Pancreas (tissue), 10 donors: Measurements from ENCODE around the gene SMYD3. TPM values are rescaled to one million over a fixed set of nuclear protein-coding genes. Genes with fewer than 3 reads are reported as not detected.

Experiments
- ATAC-seq, 4 donors: fragments of 200-7000 bp; cut with Tn5 transposase; one replicate each; pipeline versions ENCODE4 v1.8.0 to v1.9.1; 2020; ENCODE audit warnings: mild to moderate bottlenecking in 4 of 4, moderate library complexity in 4 of 4
- DNase-seq, 6 donors: peaks; one replicate each; pipeline ENCODE4 v3.0.0-alpha.2; 2020
- FAIRE-seq: peaks from 2 replicates; lab custom pipeline; 2012; peaks lifted over from hg19 to GRCh38; lab: Jason Lieb, UNC
- H3K27ac ChIP-seq, 4 donors: fragments of 200-600 bp; sonication (generic); 1 replicate in 3 of 4; 2 replicates in 1 of 4; pipeline versions ENCODE4 v1.5.0 to v1.8.0; 2020
- H3K27me3 ChIP-seq, 4 donors: fragments of 200-600 bp; one replicate each; pipeline ENCODE4 v1.8.0; 2021
- H3K36me3 ChIP-seq, 3 donors: fragments of 200-600 bp; sonication (generic) in 1 of 3; one replicate each; pipeline versions ENCODE4 v1.5.0 to v1.8.0; 2020 to 2021
- H3K4me1 ChIP-seq, 3 donors: fragments of 200-600 bp; one replicate each; pipeline ENCODE4 v1.8.0; 2021
- H3K4me3 ChIP-seq, 4 donors: fragments of 200-600 bp; sonication (generic) in 2 of 4; one replicate each; pipeline versions ENCODE4 v1.5.0 to v1.8.0; 2020 to 2021
- H3K9me3 ChIP-seq, 4 donors: fragments of 200-600 bp; one replicate each; pipeline ENCODE4 v1.8.0; 2021
- WGBS, 2 donors: extraction: QIAGEN DNeasy Blood & Tissue Kit; methylation state at CpG; one replicate each; pipeline ENCODE4 v1.1.7; 2013; 5-methylcytosine and 5-hydroxymethylcytosine counted together
- intact Hi-C, 3 donors: fragments of 100-400 bp; cut with DNase I; formaldehyde crosslinking; loops; one replicate each; pipeline versions ENCODE4 v1.11.1 to v1.14.2; 2022
- polyA plus RNA-seq, 2 donors: library from polyadenylated mRNA; stranded (reverse); fragments of 200-250 nt; gene quantifications; one replicate each; pipeline ENCODE4 v1.2.3, GENCODE V29; 2013
- total RNA-seq, 6 donors: library from RNA; stranded (reverse); fragmentation: NEBNext Ultra II Directional in 4 of 6; extraction: Animal tissue kit (Norgen Biotek cat#: 25700) in 4 of 6; gene quantifications; one replicate each; pipeline versions ENCODE4 v1.2.1 to v1.2.4, GENCODE V29; 2021 to 2023
- TF ChIP-seq, protein P1 (sequence below), 4 donors: fragments of 200-600 bp; sonication (generic) in 3 of 4; IDR thresholded peaks; one replicate each; pipeline versions ENCODE4 v1.5.0 to v1.8.0; 2021; ENCODE audit warnings: antibody characterized with exemption in 4 of 4
- donor health status: healthy with polysubstance abuse.
- donor health status: DM: no; HTN: no; CAD: no; lungs with moderate emphysema.
- donor health status: DM: no; HTN: no; CAD: no.
- donor health status: control.
- donor health status: control.
- donor health status: Bipolar disorder and iron deficiency.
- donor health status: DM: yes; HTN: yes; CAD: no.
- donor health status: DM: no; HTN: no; CAD: no.
- donor health status: DM: no; HTN: no; CAD: no.
- donor health status: DM: yes; HTN: yes; CAD: no.

SMYD3 gene
- total and polyA plus RNA-seq, 8 donors: 4.6 to 10.5 (median 6.7) TPM

DNA sequence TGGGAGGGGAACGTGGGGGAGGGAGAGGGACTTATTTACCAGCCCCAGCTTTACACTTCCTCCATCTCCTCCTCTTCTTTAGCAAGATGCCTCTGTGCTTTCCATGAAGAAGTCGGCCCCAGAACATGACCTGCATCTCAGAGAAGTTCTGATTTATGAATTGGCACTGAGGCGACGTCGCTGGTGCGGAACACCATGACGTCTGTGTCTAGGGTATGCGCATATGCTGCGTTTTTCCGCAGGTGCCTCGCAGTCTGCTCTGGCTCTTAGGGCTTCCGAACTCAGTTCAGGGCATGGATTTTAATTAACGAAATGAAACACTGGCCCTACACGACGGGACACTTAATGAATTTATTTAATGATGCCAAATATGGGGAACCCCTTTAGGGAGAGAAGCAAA, 510.3 kb downstream of the SMYD3 start:
- 86 to 89% methylated on average over 15 of the region's 15 CpGs for WGBS, 2 donors
- intact Hi-C loops: no loop called here
- TF ChIP-seq, protein P1, sequence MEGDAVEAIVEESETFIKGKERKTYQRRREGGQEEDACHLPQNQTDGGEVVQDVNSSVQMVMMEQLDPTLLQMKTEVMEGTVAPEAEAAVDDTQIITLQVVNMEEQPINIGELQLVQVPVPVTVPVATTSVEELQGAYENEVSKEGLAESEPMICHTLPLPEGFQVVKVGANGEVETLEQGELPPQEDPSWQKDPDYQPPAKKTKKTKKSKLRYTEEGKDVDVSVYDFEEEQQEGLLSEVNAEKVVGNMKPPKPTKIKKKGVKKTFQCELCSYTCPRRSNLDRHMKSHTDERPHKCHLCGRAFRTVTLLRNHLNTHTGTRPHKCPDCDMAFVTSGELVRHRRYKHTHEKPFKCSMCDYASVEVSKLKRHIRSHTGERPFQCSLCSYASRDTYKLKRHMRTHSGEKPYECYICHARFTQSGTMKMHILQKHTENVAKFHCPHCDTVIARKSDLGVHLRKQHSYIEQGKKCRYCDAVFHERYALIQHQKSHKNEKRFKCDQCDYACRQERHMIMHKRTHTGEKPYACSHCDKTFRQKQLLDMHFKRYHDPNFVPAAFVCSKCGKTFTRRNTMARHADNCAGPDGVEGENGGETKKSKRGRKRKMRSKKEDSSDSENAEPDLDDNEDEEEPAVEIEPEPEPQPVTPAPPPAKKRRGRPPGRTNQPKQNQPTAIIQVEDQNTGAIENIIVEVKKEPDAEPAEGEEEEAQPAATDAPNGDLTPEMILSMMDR (IDR thresholded peaks at IDR 0.05): no peak
- ATAC-seq (no peak), FAIRE-seq (no peak), DNase-seq (no peak)
- H3K4me3 ChIP-seq: no peak overlapping the region
- H3K4me1 ChIP-seq: no peaks in the 10 kb centered on the region
- H3K27me3 ChIP-seq: no peaks in the 10 kb centered on the region
- no peak overlapping the region for H3K27ac ChIP-seq
- H3K36me3 ChIP-seq: no peaks in the 10 kb centered on the region
- no peaks in the 10 kb centered on the region for H3K9me3 ChIP-seq

DNA sequence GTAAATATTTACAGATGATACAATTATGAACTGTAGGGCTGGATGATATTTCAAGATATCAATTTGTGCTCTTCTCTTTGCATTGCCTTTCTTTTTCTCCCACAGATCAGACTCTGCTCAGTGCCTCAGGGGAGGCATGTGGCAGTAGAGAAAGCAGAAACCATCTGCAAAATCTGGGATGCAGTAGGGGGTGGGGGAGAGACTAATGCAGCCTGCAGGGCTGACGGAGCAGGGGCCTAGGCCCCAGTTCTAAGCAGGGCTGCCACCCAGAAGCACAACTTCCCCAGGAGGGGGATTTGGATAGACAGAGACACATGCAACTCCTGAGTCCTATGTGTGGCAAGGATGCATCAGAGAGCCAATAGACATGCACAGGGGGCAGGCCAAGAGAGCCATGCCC, 511.6 kb downstream of the SMYD3 start:
- ATAC-seq: no peak
- 89 to 93% methylated on average over 1 of the region's 1 CpG for WGBS, 2 donors
- Histone ChIP-seq H3K36me3 (no peaks in the 10 kb centered on the region), H3K9me3 (no peaks in the 10 kb centered on the region), H3K27me3 (no peaks in the 10 kb centered on the region), H3K27ac (no peak overlapping the region), H3K4me3 (no peak overlapping the region), H3K4me1 (peaks cover 0 to 4% (median 0%) of the 10 kb centered on the region in 3 donors)
- DNase-seq: no peak
- intact Hi-C loops: no loop called here
- FAIRE-seq: no peak
- TF ChIP-seq, protein P1 (IDR thresholded peaks at IDR 0.05): no peak

DNA sequence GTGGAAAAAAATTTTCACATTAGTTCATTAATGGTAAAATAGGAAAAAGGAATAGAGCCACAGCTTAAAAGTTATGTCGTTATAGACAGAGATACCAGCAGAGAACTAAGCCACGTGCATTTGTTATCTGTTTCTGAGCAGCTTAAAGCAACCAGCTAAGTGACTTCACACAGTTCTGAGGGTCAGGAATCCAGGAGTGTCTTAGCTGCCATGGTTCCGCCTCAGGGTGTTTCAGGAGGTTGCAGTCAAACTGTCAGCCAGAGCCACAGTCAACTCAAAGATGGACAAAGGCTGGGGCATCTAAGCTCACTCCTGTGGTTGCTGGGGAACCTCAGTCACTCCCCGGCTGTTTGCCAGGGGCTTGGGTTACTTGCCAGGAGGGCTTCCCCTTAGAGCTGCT, 515.8 kb downstream of the SMYD3 start:
- ATAC-seq: no peak
- FAIRE-seq: no peak
- Histone ChIP-seq H3K4me3 (no peak overlapping the region), H3K4me1 (peaks cover 0 to 5% (median 0%) of the 10 kb centered on the region in 3 donors), H3K9me3 (no peaks in the 10 kb centered on the region), H3K27me3 (no peaks in the 10 kb centered on the region), H3K27ac (no peak overlapping the region), H3K36me3 (no peaks in the 10 kb centered on the region)
- intact Hi-C loops: no loop called here
- WGBS, 2 donors: 63 to 75% methylated on average over 4 of the region's 4 CpGs
- TF ChIP-seq, protein P1 (IDR thresholded peaks at IDR 0.05): no peak
- DNase-seq: no peak

DNA sequence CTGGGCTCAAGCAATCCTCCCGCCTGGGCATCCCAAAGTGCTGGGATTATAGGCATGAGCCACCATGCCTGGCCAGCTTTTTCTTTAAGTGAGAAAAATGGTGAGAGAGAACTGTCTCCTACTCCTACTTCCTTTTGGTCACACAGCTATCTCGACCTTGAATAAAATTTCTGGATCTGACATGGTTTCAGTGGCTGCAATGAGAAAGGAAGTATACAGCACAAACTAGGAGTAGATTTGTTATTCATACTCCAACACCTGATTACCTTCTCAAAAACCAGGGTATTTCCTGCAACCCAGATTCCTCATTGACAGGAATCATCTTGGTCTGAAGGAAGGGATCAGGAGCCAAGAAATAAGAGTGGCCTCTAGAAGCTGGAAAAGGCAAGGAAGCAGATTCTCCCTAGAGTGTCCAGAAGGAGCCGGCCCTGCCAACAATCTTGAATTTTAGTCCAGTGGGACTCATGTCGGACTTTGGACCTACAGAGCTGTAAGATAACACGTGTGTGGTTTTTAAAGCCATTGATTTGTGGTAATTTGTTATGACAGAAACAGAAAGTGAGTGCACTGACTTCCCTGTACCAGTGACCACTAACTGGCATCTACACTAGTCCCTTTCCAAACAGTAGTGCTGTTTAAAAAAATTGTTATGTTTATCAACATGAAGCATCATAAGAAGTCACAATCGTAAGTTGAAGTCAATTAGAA, 516.6 kb downstream of the SMYD3 start:
- no peak for FAIRE-seq
- WGBS, 2 donors: 45 to 73% methylated on average over 6 of the region's 6 CpGs
- H3K4me3 ChIP-seq: no peak overlapping the region
- H3K36me3 ChIP-seq: no peaks in the 10 kb centered on the region
- intact Hi-C loops: no loop called here
- no peaks in the 10 kb centered on the region for H3K9me3 ChIP-seq
- H3K27me3 ChIP-seq: no peaks in the 10 kb centered on the region
- DNase-seq: no peak
- ATAC-seq: peak in 1 of 4 donors; percentile 72
- peaks cover 0 to 5% (median 0%) of the 10 kb centered on the region in 3 donors for H3K4me1 ChIP-seq
- TF ChIP-seq, protein P1 (IDR thresholded peaks at IDR 0.05): no peak
- no peak overlapping the region for H3K27ac ChIP-seq

DNA sequence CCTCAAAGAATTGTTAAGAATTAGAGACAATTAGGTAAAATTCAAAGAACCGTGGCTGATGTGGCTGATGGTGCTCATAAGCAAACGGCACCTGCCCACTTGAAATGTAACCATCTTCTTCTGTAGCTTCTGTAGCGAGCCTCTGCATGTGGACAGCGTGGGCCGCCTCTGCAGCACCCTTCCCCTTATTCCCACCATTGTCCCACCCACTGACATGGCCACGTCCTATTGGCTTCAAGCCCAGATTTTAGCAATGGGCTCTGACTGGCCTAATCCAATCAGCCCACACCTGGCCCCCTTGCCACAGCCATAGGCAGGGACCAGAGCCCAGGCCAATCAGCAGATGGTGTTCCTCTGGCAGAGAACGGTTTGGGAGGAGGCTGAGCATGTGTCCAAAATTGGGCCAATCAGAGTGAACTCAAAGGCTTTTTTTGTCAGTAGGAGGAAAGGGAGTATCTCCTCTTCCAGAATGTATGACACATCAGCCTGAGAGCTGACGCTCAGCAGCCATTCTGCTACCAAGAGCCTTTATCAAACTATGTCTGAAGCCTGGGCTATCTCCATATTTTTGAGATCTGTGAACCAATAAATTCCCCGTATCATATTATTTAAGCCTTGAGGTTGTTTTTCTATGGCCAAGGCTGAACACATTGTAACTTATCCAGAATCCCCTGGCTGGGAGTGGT, 518.5 kb downstream of the SMYD3 start:
- no peak overlapping the region for H3K27ac ChIP-seq
- no peak for FAIRE-seq
- no peaks in the 10 kb centered on the region for H3K36me3 ChIP-seq
- ATAC-seq: no peak
- no peak overlapping the region for H3K4me3 ChIP-seq
- no peaks in the 10 kb centered on the region for H3K27me3 ChIP-seq
- no peaks in the 10 kb centered on the region for H3K9me3 ChIP-seq
- TF ChIP-seq, protein P1 (IDR thresholded peaks at IDR 0.05): no peak
- 91 to 93% methylated on average over 9 of the region's 9 CpGs for WGBS, 2 donors
- DNase-seq: no peak
- H3K4me1 ChIP-seq: peaks cover 0 to 5% (median 0%) of the 10 kb centered on the region in 3 donors
- intact Hi-C loops: no loop called here
